ENCODE measurements around the gene CLCNKA.

The CLCNKA gene

GRCh38 chr1:16076031-16076864, 54.4 kb downstream of the CLCNKA start:
- DNase-seq, result no peak

- DNase-seq, result no peak
Measured at GRCh38 chr1:16076865-16077238, 55.0 kb downstream of the CLCNKA start.

- no peak for DNase-seq
Measured at GRCh38 chr1:16077406-16078245, 55.8 kb downstream of the CLCNKA start.

- DNase-seq, result peak in 49 of 56 donors; percentile 18 to 88 (median 51)
Measured at GRCh38 chr1:16078925-16079656, 57.3 kb downstream of the CLCNKA start.

GRCh38 chr1:16080422-16081150, 58.8 kb downstream of the CLCNKA start:
- no peak for DNase-seq

- no peak for DNase-seq
Measured at GRCh38 chr1:16081636-16082035, 59.8 kb downstream of the CLCNKA start.

GRCh38 chr1:16082283-16083038, 60.6 kb downstream of the CLCNKA start:
- DNase-seq, result peak in 10 of 56 donors; percentile 10 to 50 (median 20)

GRCh38 chr1:16083486-16083885, 61.6 kb downstream of the CLCNKA start:
- DNase-seq, result no peak
